PC-3 (cell line): ENCODE data around the gene TCEAL5. TPM values are rescaled to one million over a fixed set of nuclear protein-coding genes. Genes with fewer than 3 reads are reported as not detected.
"Not testable (repeated sequence)": the region's sequence is repeated elsewhere in the genome, so short reads cannot be mapped to it uniquely, and the experiment has no call there.

ENCODE experiments used
- ATAC-seq: fragments of 200-7000 bp; cut with Tn5 transposase; 2 replicates; pipeline ENCODE4 v1.9.1; 2020; ENCODE audit warnings: mild to moderate bottlenecking, moderate library complexity
- BruUV-seq: library from RNA; stranded (reverse); fragments of 400-500 nt; replicated peaks from 2 replicates; lab custom pipeline; 2021; lab: Mats Ljungman, UMichigan
- CTCF ChIA-PET: fragments of 300-600 bp; sonication (Branson Sonifier 250); formaldehyde crosslinking; loops from one replicate; lab custom pipeline; 2022; ENCODE audit warnings: antibody characterized with exemption; lab: Charles Lee
- POLR2A ChIA-PET: fragments of 300-600 bp; sonication (Branson Sonifier 250); formaldehyde crosslinking; loops from one replicate; lab custom pipeline; 2022; ENCODE audit warnings: antibody characterized with exemption; ENCODE audit not compliant: unreplicated experiment; lab: Charles Lee
- DNase-seq: peaks from one replicate; pipeline ENCODE4 v3.0.0-alpha.2; 2015
- H2AFZ ChIP-seq: fragments of 300-600 bp; sonication (generic); 2 replicates; pipeline ENCODE4 v1.6.0; 2016; ENCODE audit warnings: antibody characterized with exemption, low read length
- H3F3A ChIP-seq: fragments of 300-600 bp; sonication (generic); one replicate; pipeline ENCODE4 v1.6.0; 2017; ENCODE audit warnings: antibody characterized with exemption, low read length, control low read depth, mild to moderate bottlenecking; ENCODE audit not compliant: unreplicated experiment
- H3K27ac ChIP-seq: fragments of 300-600 bp; sonication (generic); 2 replicates; pipeline ENCODE4 v1.5.1; 2016; ENCODE audit warnings: mild to moderate bottlenecking, low read length
- H3K27me3 ChIP-seq: fragments of 300-600 bp; sonication (generic); 2 replicates; pipeline ENCODE4 v1.6.1; 2016; ENCODE audit warnings: low read length, mixed read lengths
- H3K36me3 ChIP-seq: fragments of 300-600 bp; sonication (generic); 2 replicates; pipeline ENCODE4 v1.6.1; 2016; ENCODE audit warnings: low read depth, mixed run types, low read length, mixed read lengths
- H3K4me1 ChIP-seq: fragments of 300-600 bp; sonication (generic); 2 replicates; pipeline ENCODE4 v1.5.1; 2016; ENCODE audit warnings: low read length; ENCODE audit not compliant: insufficient read depth
- H3K4me2 ChIP-seq: fragments of 300-600 bp; sonication (generic); 2 replicates; pipeline ENCODE4 v1.6.0; 2016; ENCODE audit warnings: low read length
- H3K4me3 ChIP-seq: fragments of 300-600 bp; sonication (generic); 2 replicates; pipeline ENCODE4 v1.5.1; 2016; ENCODE audit warnings: mild to moderate bottlenecking, low read length, mixed read lengths
- H3K79me2 ChIP-seq: fragments of 300-600 bp; sonication (generic); 2 replicates; pipeline ENCODE4 v1.6.1; 2017; ENCODE audit warnings: low read length, mixed read lengths
- H3K9ac ChIP-seq: fragments of 300-600 bp; sonication (generic); 2 replicates; pipeline ENCODE4 v1.6.0; 2016; ENCODE audit warnings: mild to moderate bottlenecking, low read length
- H3K9me2 ChIP-seq: fragments of 300-600 bp; sonication (generic); replicated peaks from 2 replicates; pipeline ENCODE4 v1.6.1; 2016; ENCODE audit warnings: mixed run types, low read length, mixed read lengths
- H3K9me3 ChIP-seq: fragments of 300-600 bp; sonication (generic); 2 replicates; pipeline ENCODE4 v1.6.1; 2016; ENCODE audit warnings: low read length, mixed read lengths
- H4K20me1 ChIP-seq: fragments of 300-600 bp; sonication (generic); 2 replicates; pipeline ENCODE4 v1.6.1; 2016; ENCODE audit warnings: low read length, mixed read lengths
- EZH2 ChIP-seq: fragments of 300-600 bp; sonication (generic); IDR thresholded peaks from one replicate; pipeline ENCODE4 v1.6.1; 2017; ENCODE audit warnings: antibody characterized with exemption, mild to moderate bottlenecking, low read length; ENCODE audit not compliant: unreplicated experiment
- EZH2phosphoT487 ChIP-seq: fragments of 300-600 bp; sonication (generic); IDR thresholded peaks from 2 replicates; pipeline ENCODE4 v1.6.1; 2018; ENCODE audit warnings: mild to moderate bottlenecking, antibody characterized with exemption, low read length, borderline replicate concordance
- intact Hi-C: fragments of 100-400 bp; cut with micrococcal nuclease; formaldehyde crosslinking; loops from 2 replicates; pipeline ENCODE4 v1.9.0; 2023
- total RNA-seq: library from RNA; depleted of rRNA; stranded (reverse); fragments of >200 nt; gene quantifications from 2 replicates; pipeline ENCODE4 v1.2.3, GENCODE V29; 2014; rRNA removed
- TF ChIP-seq, protein P1 (sequence below): fragments of 300-600 bp; sonication (generic); conservative IDR thresholded peaks from 2 replicates; pipeline ENCODE4 v1.5.1; 2017; ENCODE audit warnings: antibody characterized with exemption, low read depth, mild to moderate bottlenecking, low read length

Gene TCEAL5
- total RNA-seq, 1 experiment from 2014 or later, result not detected

DNA sequence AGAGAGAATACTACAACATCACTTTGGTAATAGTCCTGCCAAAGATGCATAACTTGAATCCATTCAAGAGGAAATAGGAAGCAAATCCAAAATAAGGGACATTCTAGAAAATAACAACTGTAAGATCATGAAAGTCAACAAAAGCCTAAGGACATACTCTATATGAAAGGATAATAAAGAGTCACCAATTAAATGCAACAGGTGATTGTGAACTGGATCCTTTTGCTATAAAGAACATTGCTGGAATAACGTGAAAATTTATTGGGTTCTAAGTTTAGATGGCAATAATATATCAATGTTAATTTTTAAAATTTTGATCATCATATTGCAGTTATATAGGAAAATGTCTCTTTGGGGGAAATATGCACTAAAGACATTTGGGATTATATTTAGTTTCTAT, 41.7 kb downstream of the TCEAL5 start:
- Histone ChIP-seq H3K27ac (no peak overlapping the region), H3K4me2 (no peak overlapping the region), H3K9me2 (no peaks in the 10 kb centered on the region), H3K9me3 (no peaks in the 10 kb centered on the region), H3F3A (no peaks in the 10 kb centered on the region), H4K20me1 (no peaks in the 10 kb centered on the region), H3K27me3 (0 out of 2 replicates have a peak, but pooled peaks cover 4% of the 10 kb centered on the region), H3K36me3 (no peaks in the 10 kb centered on the region), H3K79me2 (no peaks in the 10 kb centered on the region), H2AFZ (no peak overlapping the region), H3K4me1 (no peaks in the 10 kb centered on the region), H3K9ac (no peak overlapping the region), H3K4me3 (no peak overlapping the region)
- CTCF ChIA-PET, result no interaction called here
- POLR2A ChIA-PET, result no interaction called here
- intact Hi-C loops, result no loop called here
- DNase-seq, result no peak
- TF ChIP-seq EZH2phosphoT487 (no peak), EZH2 (no peak)
- TF ChIP-seq, protein P1, sequence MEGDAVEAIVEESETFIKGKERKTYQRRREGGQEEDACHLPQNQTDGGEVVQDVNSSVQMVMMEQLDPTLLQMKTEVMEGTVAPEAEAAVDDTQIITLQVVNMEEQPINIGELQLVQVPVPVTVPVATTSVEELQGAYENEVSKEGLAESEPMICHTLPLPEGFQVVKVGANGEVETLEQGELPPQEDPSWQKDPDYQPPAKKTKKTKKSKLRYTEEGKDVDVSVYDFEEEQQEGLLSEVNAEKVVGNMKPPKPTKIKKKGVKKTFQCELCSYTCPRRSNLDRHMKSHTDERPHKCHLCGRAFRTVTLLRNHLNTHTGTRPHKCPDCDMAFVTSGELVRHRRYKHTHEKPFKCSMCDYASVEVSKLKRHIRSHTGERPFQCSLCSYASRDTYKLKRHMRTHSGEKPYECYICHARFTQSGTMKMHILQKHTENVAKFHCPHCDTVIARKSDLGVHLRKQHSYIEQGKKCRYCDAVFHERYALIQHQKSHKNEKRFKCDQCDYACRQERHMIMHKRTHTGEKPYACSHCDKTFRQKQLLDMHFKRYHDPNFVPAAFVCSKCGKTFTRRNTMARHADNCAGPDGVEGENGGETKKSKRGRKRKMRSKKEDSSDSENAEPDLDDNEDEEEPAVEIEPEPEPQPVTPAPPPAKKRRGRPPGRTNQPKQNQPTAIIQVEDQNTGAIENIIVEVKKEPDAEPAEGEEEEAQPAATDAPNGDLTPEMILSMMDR, result no peak
- no peak for ATAC-seq
- BruUV-seq, result no TSS peak

DNA sequence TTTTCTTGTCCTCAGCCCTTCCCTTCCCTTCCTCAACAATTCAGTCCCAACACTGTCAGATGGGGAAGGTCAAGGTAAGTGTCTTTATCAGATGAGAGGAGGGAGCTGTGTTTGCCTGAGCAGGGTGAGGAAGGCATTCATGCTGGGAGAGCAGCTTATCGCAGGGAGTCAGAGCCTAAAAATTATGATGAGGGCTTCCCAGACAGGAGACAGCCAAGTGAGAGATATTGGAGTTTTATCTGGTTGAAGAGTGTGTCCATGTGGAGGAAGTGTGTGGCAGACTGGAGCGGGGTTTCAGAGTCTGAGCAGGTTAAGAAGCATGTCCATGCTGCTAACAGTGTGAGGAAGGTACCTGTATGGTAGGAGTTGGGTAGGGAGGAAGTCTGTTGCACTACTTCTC, 43.3 kb downstream of the TCEAL5 start:
- no peaks in the 10 kb centered on the region for H3K9me2 ChIP-seq
- no peak for DNase-seq
- H3K79me2 ChIP-seq, result no peaks in the 10 kb centered on the region
- no peak overlapping the region for H3K27ac ChIP-seq
- no peaks in the 10 kb centered on the region for H3F3A ChIP-seq
- H3K4me1 ChIP-seq, result no peaks in the 10 kb centered on the region
- no peak overlapping the region for H3K4me3 ChIP-seq
- no peak overlapping the region for H3K9ac ChIP-seq
- H3K4me2 ChIP-seq, result no peak overlapping the region
- H3K27me3 ChIP-seq, result 0 out of 2 replicates have a peak, but pooled peaks cover 7% of the 10 kb centered on the region
- no peaks in the 10 kb centered on the region for H3K36me3 ChIP-seq
- no peak overlapping the region for H2AFZ ChIP-seq
- intact Hi-C loops, result no loop called here
- CTCF ChIA-PET, result no interaction called here
- POLR2A ChIA-PET, result no interaction called here
- BruUV-seq, result no TSS peak
- TF ChIP-seq EZH2phosphoT487 (no peak), EZH2 (no peak)
- TF ChIP-seq, protein P1, result no peak
- H3K9me3 ChIP-seq, result no peaks in the 10 kb centered on the region
- no peak for ATAC-seq
- H4K20me1 ChIP-seq, result no peaks in the 10 kb centered on the region

DNA sequence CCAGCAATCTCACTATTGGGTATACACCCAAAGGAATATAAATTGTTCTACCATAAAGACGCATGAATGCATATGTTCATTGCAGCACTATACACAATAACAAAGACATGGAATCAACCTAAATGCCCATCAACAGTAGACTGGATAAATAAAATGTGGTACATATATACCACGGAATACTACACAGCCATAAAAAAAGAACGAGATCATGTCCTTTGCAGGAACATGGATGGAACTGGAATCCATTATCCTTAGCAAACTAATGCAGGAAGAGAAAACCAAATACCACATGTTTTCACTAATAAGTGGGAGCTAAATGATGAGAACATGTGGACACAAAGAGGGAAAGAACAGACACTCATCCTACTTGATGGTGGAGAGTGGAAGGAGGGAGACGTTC, 50.6 kb downstream of the TCEAL5 start:
- H3K4me2 ChIP-seq, ATAC-seq, H3K27ac ChIP-seq, BruUV-seq, CTCF ChIA-PET, H3K9me2 ChIP-seq, H3K9ac ChIP-seq, H2AFZ ChIP-seq, POLR2A ChIA-PET, intact Hi-C loops, H3K36me3 ChIP-seq, H3K4me1 ChIP-seq, H3K9me3 ChIP-seq, H4K20me1 ChIP-seq, H3F3A ChIP-seq, H3K79me2 ChIP-seq, DNase-seq, H3K4me3 ChIP-seq: not testable (repeated sequence)
- peaks cover 35% of the 10 kb centered on the region; the same call in 1 of the 2 replicates for H3K27me3 ChIP-seq

Other genes with a start within 250 kb of the TCEAL5 start
- 4.0 and 4.5 TPM in 2 replicates for gene BEX1, start 212.6 kb downstream of the TCEAL5 start, total RNA-seq
- 0.15 and 1.2 TPM in 2 replicates for gene NXF3, start 183.6 kb downstream of the TCEAL5 start, total RNA-seq
- gene BEX4, start 61.6 kb downstream of the TCEAL5 start, total RNA-seq, result 10.9 and 11.5 TPM in 2 replicates
- 41.2 and 42.5 TPM in 2 replicates for gene TCEAL8, start 21.6 kb downstream of the TCEAL5 start, total RNA-seq
- gene BEX2, start 34.2 kb upstream of the TCEAL5 start, total RNA-seq, result 1.6 and 2.8 TPM in 2 replicates
- gene TCEAL7, start 53.5 kb upstream of the TCEAL5 start, total RNA-seq, result not detected in 2 replicates
- gene TCEAL9, start 79.8 kb upstream of the TCEAL5 start, total RNA-seq, result 23.0 and 46.8 TPM in 2 replicates
- gene BEX3, start 99.8 kb upstream of the TCEAL5 start, total RNA-seq, result 130 and 146 TPM in 2 replicates
- 0.04 TPM in 1 of 2 replicates, not detected in the other for gene RAB40A, start 242.7 kb upstream of the TCEAL5 start, total RNA-seq